Retinal pigment epithelial cell (primary cell): ENCODE measurements around the gene SPTA1.

Experiments
- DNase-seq: peaks from one replicate; pipeline ENCODE4 v3.0.0-alpha.2; 2010; ENCODE audit warnings: low read depth
- H3K4me3 ChIP-seq: 2 replicates; pipeline ENCODE4 v1.5.1; 2011; ENCODE audit warnings: mild to moderate bottlenecking, low read length, control low read depth, moderate library complexity
- TF ChIP-seq, protein P1 (sequence below): conservative IDR thresholded peaks from 2 replicates; pipeline ENCODE4 v1.5.1; 2011; ENCODE audit warnings: low read depth, low read length, control low read depth, inconsistent platforms

SPTA1 gene

DNA sequence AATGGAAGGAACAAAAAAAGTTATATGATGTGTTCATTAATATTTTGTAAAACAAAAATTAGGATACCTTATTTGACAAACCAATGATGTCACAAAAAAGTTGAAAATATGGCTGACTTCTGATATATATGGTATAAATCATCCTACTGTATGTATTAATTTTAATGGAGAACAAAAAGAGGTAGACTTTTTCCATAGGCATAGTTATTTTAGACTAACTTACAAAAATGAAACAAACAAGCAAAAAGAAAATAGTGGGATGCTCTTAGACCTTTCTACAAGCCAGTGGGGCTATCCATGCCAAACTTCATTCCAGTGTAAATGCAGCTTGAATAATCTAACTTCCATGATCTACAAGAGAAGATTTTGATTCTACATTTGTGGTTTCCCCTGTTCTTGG is 522 bp upstream of the SPTA1 start:
- no peak for DNase-seq
- TF ChIP-seq, protein P1, sequence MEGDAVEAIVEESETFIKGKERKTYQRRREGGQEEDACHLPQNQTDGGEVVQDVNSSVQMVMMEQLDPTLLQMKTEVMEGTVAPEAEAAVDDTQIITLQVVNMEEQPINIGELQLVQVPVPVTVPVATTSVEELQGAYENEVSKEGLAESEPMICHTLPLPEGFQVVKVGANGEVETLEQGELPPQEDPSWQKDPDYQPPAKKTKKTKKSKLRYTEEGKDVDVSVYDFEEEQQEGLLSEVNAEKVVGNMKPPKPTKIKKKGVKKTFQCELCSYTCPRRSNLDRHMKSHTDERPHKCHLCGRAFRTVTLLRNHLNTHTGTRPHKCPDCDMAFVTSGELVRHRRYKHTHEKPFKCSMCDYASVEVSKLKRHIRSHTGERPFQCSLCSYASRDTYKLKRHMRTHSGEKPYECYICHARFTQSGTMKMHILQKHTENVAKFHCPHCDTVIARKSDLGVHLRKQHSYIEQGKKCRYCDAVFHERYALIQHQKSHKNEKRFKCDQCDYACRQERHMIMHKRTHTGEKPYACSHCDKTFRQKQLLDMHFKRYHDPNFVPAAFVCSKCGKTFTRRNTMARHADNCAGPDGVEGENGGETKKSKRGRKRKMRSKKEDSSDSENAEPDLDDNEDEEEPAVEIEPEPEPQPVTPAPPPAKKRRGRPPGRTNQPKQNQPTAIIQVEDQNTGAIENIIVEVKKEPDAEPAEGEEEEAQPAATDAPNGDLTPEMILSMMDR: no peak

DNA sequence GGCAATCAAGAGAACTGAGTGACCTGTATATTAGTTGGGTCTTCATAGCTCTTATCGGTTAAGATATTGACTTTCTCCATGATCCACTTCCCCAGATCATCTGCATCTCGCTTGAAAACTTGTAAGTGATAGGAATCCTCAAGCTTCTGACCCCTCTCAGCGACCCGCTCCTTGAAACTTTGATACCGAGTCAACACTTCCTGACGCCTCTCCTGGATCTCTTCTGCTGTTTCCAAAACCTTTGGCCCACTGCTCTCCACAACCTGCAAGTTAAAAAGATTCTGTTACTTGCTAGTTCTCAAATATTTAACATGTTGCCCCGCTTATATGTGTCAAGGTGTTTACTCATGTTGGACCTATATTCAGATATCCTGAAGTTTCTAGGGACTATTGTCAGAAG is 1.4 kb downstream of the SPTA1 start:
- H3K4me3 ChIP-seq: no peak overlapping the region
- no peak for DNase-seq
- TF ChIP-seq, protein P1: no peak

More for the DNA sequence above, 522 bp upstream of the SPTA1 start:
- no peak overlapping the region for H3K4me3 ChIP-seq

DNA sequence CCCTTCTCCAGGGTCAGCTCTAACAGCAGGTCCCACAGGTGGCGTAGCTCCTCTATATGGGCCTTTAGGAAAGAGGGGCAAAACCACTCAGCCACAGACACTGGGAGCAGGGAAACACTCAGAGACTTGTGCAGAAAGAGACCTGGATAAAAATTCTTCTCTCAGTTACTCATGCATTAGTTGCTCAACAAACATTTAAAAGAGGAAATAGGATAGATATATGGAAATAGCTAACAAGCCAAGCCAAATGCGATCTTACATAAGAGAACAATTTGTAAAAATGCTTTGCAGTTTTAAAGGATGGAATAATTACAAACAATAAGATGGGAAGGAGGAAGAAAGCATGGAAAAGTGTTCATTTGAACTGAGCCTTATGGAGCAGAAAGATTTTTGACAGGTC is 4.9 kb downstream of the SPTA1 start:
- no peak for DNase-seq
- TF ChIP-seq, protein P1: no peak
- H3K4me3 ChIP-seq: no peak overlapping the region

DNA sequence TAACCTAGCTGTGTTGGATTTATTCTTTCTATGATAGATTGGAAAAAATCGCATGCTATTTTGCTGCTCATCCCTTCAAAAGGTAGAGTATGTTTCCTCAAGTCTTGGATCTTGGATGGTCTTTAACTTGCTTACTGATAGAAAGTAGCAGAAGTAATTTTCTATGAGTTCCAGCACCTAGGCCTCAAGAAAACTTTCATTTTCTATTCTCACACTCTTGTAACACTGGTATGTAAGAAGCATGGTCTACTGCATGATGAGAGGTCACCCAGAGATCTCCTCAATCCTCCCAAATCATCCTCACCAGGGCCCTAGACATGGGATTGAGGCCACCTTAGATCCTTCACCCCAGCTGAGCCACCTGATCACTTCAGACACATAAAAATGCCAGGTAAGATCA is 7.2 kb downstream of the SPTA1 start:
- no peak overlapping the region for H3K4me3 ChIP-seq
- no peak for DNase-seq
- TF ChIP-seq, protein P1: no peak

DNA sequence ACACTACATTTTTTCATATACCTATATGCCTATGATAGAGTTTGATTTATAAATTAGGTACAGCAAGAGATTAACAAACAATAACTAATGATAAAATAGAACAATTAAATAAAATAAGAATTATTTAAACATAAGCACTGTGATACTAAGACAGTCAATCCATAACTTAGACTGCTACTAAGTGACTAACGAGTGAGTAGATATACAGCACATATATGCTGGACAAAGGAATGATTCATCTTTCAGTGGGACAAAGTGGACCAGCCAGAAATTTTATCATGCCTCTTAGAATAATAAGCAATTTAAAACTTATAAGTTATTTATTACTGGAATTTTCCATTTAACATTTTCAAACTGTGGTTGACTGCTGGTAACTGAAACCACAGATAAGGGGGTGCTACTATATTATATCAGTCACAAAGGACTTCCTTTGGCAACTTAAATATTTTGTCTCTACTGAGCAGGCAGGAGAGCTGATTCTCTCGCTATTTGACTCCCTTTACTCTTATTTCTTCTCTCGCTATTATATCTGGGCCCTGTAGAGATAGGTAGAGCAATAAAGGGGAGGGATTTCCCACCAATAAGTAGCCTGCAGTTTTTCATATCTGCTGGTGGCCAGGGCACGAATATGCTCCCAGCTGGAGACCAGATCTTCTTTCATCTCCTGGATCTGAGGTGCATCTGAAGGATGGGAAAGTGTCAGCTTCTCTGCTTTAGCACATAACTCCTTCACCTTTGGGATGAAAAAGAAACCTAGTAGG is 10.8 kb downstream of the SPTA1 start:
- no peak overlapping the region for H3K4me3 ChIP-seq
- no peak for DNase-seq
- TF ChIP-seq, protein P1: no peak

DNA sequence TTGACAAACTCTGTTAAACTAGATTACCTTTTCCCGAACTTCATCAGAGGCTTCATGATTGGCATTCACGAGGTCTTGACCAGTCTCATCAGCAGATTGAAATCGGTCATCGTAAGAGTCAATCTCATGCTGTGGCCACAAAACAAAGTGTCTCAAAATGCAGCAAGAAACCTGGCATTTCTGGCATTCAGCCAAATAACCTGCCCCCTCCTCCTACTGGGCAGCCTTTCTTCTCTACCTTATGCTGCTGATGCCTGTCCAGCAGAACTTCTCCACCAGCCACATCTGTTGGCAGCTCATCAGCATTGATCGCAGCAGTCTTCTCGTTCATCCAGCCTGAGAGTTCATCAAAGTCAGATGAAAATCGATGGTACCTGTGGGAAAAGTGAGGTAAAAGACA is 12.2 kb downstream of the SPTA1 start:
- no peak for DNase-seq
- no peak overlapping the region for H3K4me3 ChIP-seq
- TF ChIP-seq, protein P1: no peak

DNA sequence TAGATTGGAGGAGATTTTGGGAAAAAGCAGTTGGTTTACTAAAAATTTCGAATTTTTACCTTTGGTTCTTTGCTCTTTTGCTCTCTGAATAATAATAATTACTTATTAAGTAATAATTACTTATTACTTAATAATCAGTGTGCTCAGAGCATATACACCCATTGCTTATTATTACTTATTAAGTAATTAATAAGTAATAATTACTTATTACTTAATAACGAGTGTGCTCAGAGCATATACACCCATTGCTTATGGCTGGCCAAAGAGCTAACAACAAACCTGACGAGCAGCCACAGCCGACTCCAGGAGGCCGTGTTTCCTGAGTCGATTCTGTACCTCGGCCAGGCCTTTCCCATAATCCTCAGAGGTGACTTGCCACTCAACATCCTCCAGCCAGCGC is 20.5 kb downstream of the SPTA1 start:
- no peak overlapping the region for H3K4me3 ChIP-seq
- TF ChIP-seq, protein P1: no peak
- DNase-seq: no peak
